HG03039 (cell line): Measurements from ENCODE around the gene LSM10.

ENCODE experiments used
- ATAC-seq: cut with Tn5 transposase; IDR thresholded peaks from one replicate; pipeline ENCODE4 v1.9.1; 2021; ENCODE audit warnings: mild to moderate bottlenecking, moderate library complexity; ENCODE audit not compliant: unreplicated experiment

Gene LSM10

DNA sequence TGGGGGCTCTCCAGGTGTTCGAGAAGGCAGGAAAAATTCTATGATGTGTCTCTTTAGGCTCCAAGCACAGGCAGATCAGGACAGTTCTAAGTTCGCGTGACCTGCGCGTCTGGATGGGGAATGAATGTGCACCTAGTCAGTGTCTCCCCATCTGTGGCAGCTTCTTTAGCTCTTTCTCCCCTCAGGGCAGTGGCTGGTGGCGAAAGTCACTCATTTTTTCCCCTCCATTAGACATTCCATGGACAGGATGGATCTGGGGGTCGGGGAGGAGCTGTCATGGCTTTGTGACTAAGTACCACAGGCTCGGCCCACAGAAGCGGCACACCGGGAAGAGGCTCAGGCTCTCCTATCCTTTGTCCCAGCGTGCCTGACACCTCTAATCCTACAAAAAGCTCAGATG is 43.2 kb downstream of the LSM10 start:
- no peak for ATAC-seq

- no peak for ATAC-seq
Measured at GRCh38 chr1:36352910-36353878, 44.5 kb downstream of the LSM10 start.

DNA sequence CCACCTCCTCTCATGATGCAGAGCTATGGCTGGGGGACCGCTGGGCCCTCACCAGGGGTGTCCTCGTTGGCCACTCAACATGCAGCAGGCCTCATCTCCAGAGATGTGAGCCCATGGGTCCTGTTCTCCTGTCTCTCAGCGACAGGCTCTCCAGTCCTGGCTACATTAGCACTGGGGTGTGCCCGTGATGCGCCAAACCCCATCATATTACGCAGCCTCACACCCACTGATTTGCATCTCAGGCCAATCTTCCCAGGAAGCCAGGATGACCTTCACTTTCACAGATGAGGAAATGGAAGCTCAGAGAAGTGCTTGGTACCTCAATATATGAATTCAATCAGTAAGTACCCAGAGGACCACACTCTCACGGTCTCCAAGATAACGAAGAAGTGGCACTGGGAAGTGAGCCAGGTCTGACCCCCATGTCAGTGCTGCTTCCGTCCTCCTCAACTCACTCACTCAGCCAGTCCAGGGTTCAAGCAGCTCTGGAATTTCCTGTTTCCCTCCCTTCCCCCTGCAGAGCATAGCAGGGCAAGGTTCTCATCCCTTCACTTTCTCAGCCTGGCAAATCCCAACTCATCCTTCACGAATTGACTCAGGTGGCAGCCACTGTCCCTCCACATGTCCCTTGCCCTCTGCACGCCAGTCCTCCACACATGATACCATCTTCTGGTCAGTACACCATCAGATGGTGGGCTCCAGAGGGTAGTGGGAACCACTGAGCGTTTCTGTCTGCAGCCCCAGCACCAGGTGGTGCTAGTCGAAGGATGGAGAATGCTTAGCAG is 45.4 kb downstream of the LSM10 start:
- ATAC-seq, result no peak

- ATAC-seq, result no peak
Measured at GRCh38 chr1:36351227-36351977, 46.3 kb downstream of the LSM10 start.

- no peak for ATAC-seq
Measured at GRCh38 chr1:36350659-36351226, 47.0 kb downstream of the LSM10 start.

DNA sequence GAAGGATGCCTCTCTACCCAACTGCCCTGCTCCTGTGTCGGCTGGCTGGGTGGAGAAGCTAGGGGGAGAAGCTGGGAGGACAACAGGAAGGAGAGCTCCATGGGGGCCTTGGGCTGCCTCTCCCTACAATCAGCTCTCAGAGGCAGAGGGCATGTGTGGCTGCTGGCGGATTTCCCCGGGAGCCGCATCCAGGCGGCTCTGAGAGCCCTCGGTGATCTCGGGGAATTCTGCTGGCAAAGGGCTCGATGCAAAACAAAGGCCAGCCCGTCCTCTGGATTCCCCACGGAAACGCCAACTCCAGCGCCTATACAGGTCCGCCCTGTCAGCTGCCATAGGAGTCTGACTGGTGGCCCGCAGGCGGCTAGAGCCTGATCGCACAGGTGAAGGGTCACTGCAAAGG is 47.9 kb downstream of the LSM10 start:
- ATAC-seq, result no peak

- peak; percentile 50 for ATAC-seq
Measured at GRCh38 chr1:36349241-36349671, 48.5 kb downstream of the LSM10 start.

DNA sequence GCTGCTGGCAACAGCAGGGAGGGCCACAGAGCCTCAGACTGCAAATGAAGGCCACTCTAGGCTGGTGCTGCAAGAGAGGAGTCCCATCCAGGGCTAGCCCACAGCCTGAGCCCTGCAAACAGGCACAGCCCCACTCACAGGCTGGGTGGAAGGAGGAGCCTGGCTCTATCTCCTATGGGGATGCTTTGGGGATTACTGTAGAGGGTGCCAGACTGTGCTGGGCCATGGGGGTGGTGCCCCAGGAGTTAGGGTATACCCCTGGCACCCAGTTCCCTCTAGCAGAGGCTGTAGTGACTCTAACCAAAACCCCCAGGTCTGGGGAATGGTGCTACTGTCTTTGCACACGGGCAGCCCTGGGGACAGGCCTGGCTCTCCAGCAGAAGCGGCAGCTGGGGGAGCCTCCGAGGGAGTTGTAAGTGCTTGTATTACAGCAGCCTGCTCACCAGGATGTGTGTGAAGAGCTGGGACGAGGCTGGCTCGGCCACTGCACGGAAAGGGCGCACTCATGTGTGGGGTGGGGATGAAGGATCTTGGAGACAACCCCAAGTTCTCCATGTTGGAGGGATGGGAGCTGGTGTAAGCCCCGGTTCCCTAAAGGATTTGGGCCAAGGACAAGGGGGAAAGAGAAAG is 50.9 kb downstream of the LSM10 start:
- ATAC-seq, result no peak

DNA sequence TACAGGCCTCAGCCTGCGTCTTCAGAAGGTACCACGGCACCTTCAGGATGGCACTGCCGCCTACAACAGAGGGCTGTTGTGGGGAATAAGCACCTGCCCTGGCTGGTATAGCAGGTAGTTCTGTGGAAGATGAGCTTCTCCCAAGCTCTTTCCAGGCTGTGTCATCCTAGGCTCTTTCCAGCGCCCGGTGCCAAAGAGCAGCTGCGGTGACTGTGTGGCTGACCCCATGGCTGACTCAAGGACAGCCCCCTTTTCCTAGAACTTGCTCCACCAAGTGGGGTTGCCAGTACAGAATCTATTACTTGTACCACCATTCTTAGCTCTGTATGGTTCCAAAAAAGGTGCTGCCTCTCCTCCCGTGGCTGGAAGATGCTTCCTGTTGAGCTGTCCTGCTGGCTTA is 52.4 kb downstream of the LSM10 start:
- no peak for ATAC-seq

DNA sequence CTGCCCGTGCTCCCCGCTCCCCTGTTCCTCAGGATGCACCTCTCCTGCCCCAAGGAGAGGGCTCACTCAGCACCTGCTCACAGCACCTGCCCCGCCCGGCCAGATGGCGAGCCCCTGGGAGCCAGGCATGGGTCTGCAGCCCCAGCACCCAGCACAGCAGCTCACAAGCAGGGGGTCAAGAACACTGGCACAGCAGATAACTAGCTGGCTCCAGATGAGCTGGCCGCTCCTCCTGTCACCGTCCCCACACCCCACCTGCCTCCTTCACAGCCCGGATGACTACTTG is 53.4 kb downstream of the LSM10 start:
- ATAC-seq, result no peak

DNA sequence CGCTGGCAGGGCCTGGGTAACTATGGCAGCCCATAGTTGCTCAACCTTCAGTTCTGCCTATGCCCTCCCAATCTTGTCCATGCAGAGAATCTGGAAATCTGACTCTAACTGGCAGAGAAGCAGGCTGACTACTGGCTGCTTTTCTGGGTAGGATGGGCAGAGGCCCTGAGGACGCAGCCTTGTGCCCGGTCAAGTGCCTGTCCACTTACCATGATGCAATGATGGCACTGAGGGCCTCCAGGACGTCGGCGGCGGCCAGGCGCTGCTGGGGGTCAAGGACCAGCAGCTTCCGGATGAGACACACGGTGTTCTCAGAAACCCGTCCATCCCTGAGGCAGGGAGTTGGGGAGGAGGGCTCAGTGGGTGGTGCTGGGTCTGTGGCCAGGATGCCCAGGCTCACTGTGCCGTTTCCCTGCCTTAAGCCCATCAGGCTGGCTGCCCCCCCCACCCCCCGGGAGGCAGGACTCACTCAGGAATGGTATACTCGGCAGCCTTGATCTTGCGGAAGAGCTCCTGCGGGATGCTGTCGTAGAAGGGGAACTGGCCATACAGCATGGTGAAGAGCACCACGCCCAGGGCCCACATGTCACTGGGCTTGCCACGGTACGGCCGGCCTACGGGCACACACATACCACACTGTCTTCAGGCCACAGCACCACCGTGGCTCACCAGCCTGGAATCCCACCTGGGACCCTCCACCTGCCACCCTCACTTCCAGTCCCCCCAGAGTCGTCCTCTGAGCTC is 53.9 kb downstream of the LSM10 start:
- no peak for ATAC-seq
